ENCODE results near the gene HAP1. TPM values are rescaled to one million over a fixed set of nuclear protein-coding genes. Genes with fewer than 3 reads are reported as not detected.

The HAP1 gene
- total RNA-seq, 3 donors from 2014 or later (not counting 1 experiment from before 2014, with no cell fraction given) = not detected

DNA sequence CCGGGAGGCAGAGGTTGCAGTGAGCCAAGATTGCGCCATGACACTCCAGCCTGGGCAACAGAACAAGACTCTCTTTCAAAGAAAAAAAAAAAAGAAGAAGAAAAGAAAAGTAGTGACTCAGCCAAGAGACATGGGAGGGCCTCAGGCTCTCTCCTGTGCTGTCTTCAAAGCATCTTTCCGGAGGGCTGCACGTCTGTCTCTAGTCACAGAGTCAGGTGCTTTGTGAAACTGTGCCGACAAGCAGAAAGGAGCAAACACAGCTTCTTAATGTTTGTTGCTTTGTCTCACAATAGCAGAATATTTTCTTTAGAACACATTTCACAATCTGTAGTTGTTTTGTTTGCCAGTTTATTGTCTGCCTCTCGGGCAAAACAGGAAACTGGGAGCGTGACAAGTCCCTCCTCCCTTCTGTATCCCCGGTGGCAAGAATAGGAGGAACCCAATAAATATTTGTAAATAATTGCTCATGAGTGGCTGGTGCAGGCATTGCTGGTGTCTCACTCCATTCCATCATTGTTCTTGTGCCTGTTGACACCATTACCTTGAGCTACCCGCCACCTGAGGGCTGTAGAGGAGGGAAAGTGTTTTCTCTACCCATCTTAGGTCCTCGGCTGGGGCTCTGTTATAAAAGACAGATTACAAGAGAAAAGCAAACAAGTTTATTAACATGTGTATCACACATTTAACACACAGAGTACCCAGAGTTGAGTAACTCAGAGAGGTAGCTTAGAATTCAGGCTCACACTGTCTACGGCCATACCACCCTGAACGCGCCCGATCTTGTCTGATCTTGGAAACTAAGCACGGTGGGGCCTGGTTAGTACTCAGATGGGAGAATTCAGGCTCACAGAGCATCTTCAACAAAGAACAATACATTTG is 16.8 kb downstream of the HAP1 start:
- Mint-ChIP-seq H3K9me3 (no peaks in the 10 kb centered on the region), H3K4me1 (no peaks in the 10 kb centered on the region), H3K27me3 (ENCODE audit: low read depth in 2 of 2) (no peaks in the 10 kb centered on the region), H3K4me3 (no peak overlapping the region), H3K36me3 (no peaks in the 10 kb centered on the region), H3K27ac (no peak overlapping the region)
- no peak for TF ChIP-seq CTCF (IDR thresholded peaks at IDR 0.05)
- Histone ChIP-seq H3K36me3 (ENCODE audit: control insufficient read depth, insufficient read depth, low read length) (no peaks in the 10 kb centered on the region), H3K4me3 (ENCODE audit: low read length) (no peak overlapping the region), H3K27me3 (ENCODE audit: control insufficient read depth, insufficient read depth, low read length) (peaks cover 2% of the 10 kb centered on the region), H3K9me3 (ENCODE audit: control insufficient read depth, insufficient read depth, low read length) (no peaks in the 10 kb centered on the region), H3K4me1 (ENCODE audit: control insufficient read depth, insufficient read depth, low read length) (no peaks in the 10 kb centered on the region), H3K27ac (ENCODE audit: low read length) (no peak overlapping the region)
- ATAC-seq (no peak), DNase-seq (peak in 1 of 2 donors; percentile 52)
- 71% methylated on average over 12 of the region's 15 CpGs for WGBS (ENCODE audit: insufficient coverage)
- intact Hi-C loops (cut with micrococcal nuclease) = no loop called here

- peaks cover 8 to 20% of the 10 kb centered on the region in 2 donors for H3K27me3 Mint-ChIP-seq (ENCODE audit: low read depth in 2 of 2)
- WGBS (ENCODE audit: insufficient coverage) = 89% methylated on average over 12 of the region's 12 CpGs
- ATAC-seq (no peak), DNase-seq (no peak)
- intact Hi-C loops (cut with micrococcal nuclease) = no loop called here
- H3K36me3 ChIP-seq (ENCODE audit: control insufficient read depth, insufficient read depth, low read length) = no peaks in the 10 kb centered on the region
- no peak within 1 kb of the TSS for H3K4me3 ChIP-seq (ENCODE audit: low read length)
- no peaks in the 10 kb centered on the region for H3K9me3 ChIP-seq (ENCODE audit: control insufficient read depth, insufficient read depth, low read length)
- H3K4me1 ChIP-seq (ENCODE audit: control insufficient read depth, insufficient read depth, low read length) = no peaks in the 10 kb centered on the region
- no peak for TF ChIP-seq CTCF (IDR thresholded peaks at IDR 0.05)
- H3K4me1 Mint-ChIP-seq = no peaks in the 10 kb centered on the region
- H3K9me3 Mint-ChIP-seq = no peaks in the 10 kb centered on the region
- H3K27ac Mint-ChIP-seq = no peak within 1 kb of the TSS
- H3K36me3 Mint-ChIP-seq = no peaks in the 10 kb centered on the region
- H3K27ac ChIP-seq (ENCODE audit: low read length) = no peak within 1 kb of the TSS
- H3K4me3 Mint-ChIP-seq = no peak within 1 kb of the TSS
- H3K27me3 ChIP-seq (ENCODE audit: control insufficient read depth, insufficient read depth, low read length) = no peaks in the 10 kb centered on the region
Measured at GRCh38 chr17:41711669-41712400, 22.6 kb downstream of the HAP1 start, which contains the start of gene GAST. Gene GAST (plus strand): TSS chr17:41712331. CDS start chr17:41715437, 3,106 bp downstream.

DNA sequence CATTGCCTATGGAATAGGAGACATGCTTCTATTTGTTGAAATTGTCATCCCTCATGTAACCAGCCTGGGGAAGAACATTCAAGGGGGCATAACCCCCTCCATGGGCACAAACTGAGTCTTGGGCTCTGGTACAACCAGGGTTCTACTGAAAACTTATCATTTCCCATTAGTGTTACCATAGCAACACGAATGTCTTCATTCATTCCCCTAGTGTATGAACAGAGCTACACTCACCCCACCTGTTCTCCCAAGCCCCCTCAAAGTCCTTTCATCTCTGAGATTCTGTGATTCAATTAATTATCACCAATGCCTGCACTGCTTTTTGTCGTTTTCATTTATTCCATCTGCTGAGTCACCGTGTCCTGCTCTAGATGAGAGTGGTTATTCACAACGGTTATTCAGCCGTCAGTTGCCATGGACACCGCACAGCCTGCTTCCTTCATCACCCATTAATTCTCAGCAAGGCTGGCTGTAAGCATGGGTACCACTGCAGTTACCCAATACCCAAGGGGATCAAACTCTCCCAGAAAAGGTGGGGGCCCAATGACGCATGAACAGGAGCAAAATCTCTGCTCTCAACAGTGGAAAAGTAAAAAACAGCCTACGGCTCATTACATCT is 23.9 kb downstream of the HAP1 start:
- H3K4me3 ChIP-seq (ENCODE audit: low read length) = no peak overlapping the region
- H3K36me3 Mint-ChIP-seq = no peaks in the 10 kb centered on the region
- H3K4me3 Mint-ChIP-seq = no peak overlapping the region
- no peak overlapping the region for H3K27ac Mint-ChIP-seq
- no peaks in the 10 kb centered on the region for H3K4me1 Mint-ChIP-seq
- no peak for TF ChIP-seq CTCF (IDR thresholded peaks at IDR 0.05)
- 28% methylated on average over 8 of the region's 8 CpGs for WGBS (ENCODE audit: insufficient coverage)
- H3K4me1 ChIP-seq (ENCODE audit: control insufficient read depth, insufficient read depth, low read length) = no peaks in the 10 kb centered on the region
- intact Hi-C loops (cut with micrococcal nuclease) = no loop called here
- H3K27ac ChIP-seq (ENCODE audit: low read length) = no peak overlapping the region
- no peaks in the 10 kb centered on the region for H3K36me3 ChIP-seq (ENCODE audit: control insufficient read depth, insufficient read depth, low read length)
- H3K27me3 ChIP-seq (ENCODE audit: control insufficient read depth, insufficient read depth, low read length) = no peaks in the 10 kb centered on the region
- ATAC-seq = no peak
- H3K9me3 ChIP-seq (ENCODE audit: control insufficient read depth, insufficient read depth, low read length) = no peaks in the 10 kb centered on the region
- no peaks in the 10 kb centered on the region for H3K9me3 Mint-ChIP-seq
- peaks cover 8 to 20% of the 10 kb centered on the region in 2 donors for H3K27me3 Mint-ChIP-seq (ENCODE audit: low read depth in 2 of 2)
- DNase-seq = no peak
